OCI-LY7 (cell line): ENCODE data around the gene KCNJ5. TPM values are rescaled to one million over a fixed set of nuclear protein-coding genes. Genes with fewer than 3 reads are reported as not detected.

Experiments used
- BruUV-seq: library from RNA; stranded (reverse); fragments of 400-500 nt; replicated peaks from 2 replicates; lab custom pipeline; 2021; lab: Mats Ljungman, UMichigan
- CTCF ChIA-PET: fragments of 300-600 bp; sonication (Branson Sonifier 250); formaldehyde crosslinking; loops from one replicate; lab custom pipeline; 2022; ENCODE audit warnings: antibody characterized with exemption; ENCODE audit not compliant: unreplicated experiment; lab: Charles Lee
- POLR2A ChIA-PET: fragments of 300-600 bp; sonication (Branson Sonifier 250); formaldehyde crosslinking; loops from one replicate; lab custom pipeline; 2022; ENCODE audit warnings: antibody characterized with exemption; lab: Charles Lee
- DNase-seq: peaks from one replicate; pipeline ENCODE4 v3.0.0-alpha.2; 2015; ENCODE audit warnings: low spot score
- H2AFZ ChIP-seq: fragments of 200-600 bp; sonication (generic), shearing (Covaris generic); 2 replicates; pipeline ENCODE4 v1.6.1; 2014; ENCODE audit warnings: mild to moderate bottlenecking, antibody characterized with exemption, low read length, moderate library complexity
- H3K27ac ChIP-seq: fragments of 200-600 bp; sonication (generic); 2 replicates; pipeline ENCODE4 v1.5.1; 2014; ENCODE audit warnings: mixed run types, low read depth, mild to moderate bottlenecking, moderate library complexity, low read length, inconsistent platforms; ENCODE audit not compliant: poor library complexity, severe bottlenecking
- H3K36me3 ChIP-seq: fragments of 200-600 bp; sonication (generic); 2 replicates; pipeline ENCODE4 v1.6.1; 2014; ENCODE audit warnings: mild to moderate bottlenecking, antibody characterized with exemption, low read length, moderate library complexity, mixed read lengths; ENCODE audit not compliant: insufficient read depth
- H3K4me1 ChIP-seq: fragments of 200-600 bp; sonication (generic); 2 replicates; pipeline ENCODE4 v1.5.1; 2014; ENCODE audit warnings: mild to moderate bottlenecking, low read length; ENCODE audit not compliant: insufficient read depth, poor library complexity, severe bottlenecking
- H3K4me2 ChIP-seq: fragments of 200-600 bp; sonication (generic); 2 replicates; pipeline ENCODE4 v1.6.1; 2014; ENCODE audit warnings: mild to moderate bottlenecking, low read length
- H3K4me3 ChIP-seq: fragments of 200-600 bp; sonication (generic); 2 replicates; pipeline ENCODE4 v1.5.1; 2014; ENCODE audit warnings: mild to moderate bottlenecking, low read depth, low read length; ENCODE audit not compliant: poor library complexity, severe bottlenecking
- H3K79me2 ChIP-seq: fragments of 200-600 bp; sonication (generic); 2 replicates; pipeline ENCODE4 v1.6.1; 2016; ENCODE audit warnings: low read depth, mild to moderate bottlenecking, low read length, moderate library complexity, mixed read lengths; ENCODE audit not compliant: insufficient read depth
- H3K9me2 ChIP-seq: fragments of 200-600 bp; sonication (generic); 2 replicates; pipeline ENCODE4 v1.6.1; 2016; ENCODE audit warnings: mild to moderate bottlenecking, low read length, mixed read lengths; ENCODE audit not compliant: insufficient read depth
- H3K9me3 ChIP-seq: fragments of 200-600 bp; sonication (generic); 2 replicates; pipeline ENCODE4 v1.6.1; 2014; ENCODE audit warnings: mild to moderate bottlenecking, mixed run types, low read length, mixed read lengths
- H4K20me1 ChIP-seq: fragments of 200-600 bp; sonication (generic); 2 replicates; pipeline ENCODE4 v1.6.1; 2014; ENCODE audit warnings: mild to moderate bottlenecking, antibody characterized with exemption, low read length, moderate library complexity, mixed read lengths; ENCODE audit not compliant: insufficient read depth
- CTCF ChIP-seq: fragments of 200-600 bp; sonication (generic); conservative IDR thresholded peaks from 2 replicates; pipeline ENCODE4 v1.5.1; 2014; ENCODE audit warnings: mild to moderate bottlenecking, antibody characterized with exemption, low read length, moderate library complexity, mixed read lengths
- EZH2phosphoT487 ChIP-seq: fragments of 200-600 bp; sonication (generic); IDR thresholded peaks from 2 replicates; pipeline ENCODE4 v1.6.1; 2018; ENCODE audit warnings: low read depth, borderline replicate concordance, mild to moderate bottlenecking, mixed run types, antibody characterized with exemption, low read length, moderate library complexity, mixed read lengths
- intact Hi-C: fragments of 100-400 bp; cut with micrococcal nuclease; formaldehyde crosslinking; loops from one replicate; pipeline ENCODE4 v1.10.0; 2022; ENCODE audit not compliant: unreplicated experiment
- total RNA-seq, 2 experiments: library from RNA; depleted of rRNA in 1 of 2; stranded (reverse); fragments of >200 nt in 1 of 2; shearing (Covaris generic) in 1 of 2; gene quantifications; 2 replicates each; pipeline ENCODE4 v1.2.3, GENCODE V29; 2014 to 2022

Gene KCNJ5
- total RNA-seq, 2 experiments from 2014 or later, result not detected

- intact Hi-C loops, result no loop called here
- Histone ChIP-seq H4K20me1 (no peaks in the 10 kb centered on the region), H3K79me2 (no peaks in the 10 kb centered on the region), H3K27ac (no peak overlapping the region), H3K9me2 (no peaks in the 10 kb centered on the region), H3K9me3 (no peaks in the 10 kb centered on the region), H3K4me2 (no peak overlapping the region), H3K4me1 (no peaks in the 10 kb centered on the region), H3K36me3 (no peaks in the 10 kb centered on the region), H3K4me3 (no peak overlapping the region), H2AFZ (no peak overlapping the region)
- BruUV-seq, result no TSS peak
- TF ChIP-seq CTCF, result no peak
- no peak for TF ChIP-seq EZH2phosphoT487
- CTCF ChIA-PET, result no interaction called here
- no peak for DNase-seq
- POLR2A ChIA-PET, result no interaction called here
These were observed 77.8 kb downstream of the KCNJ5 start for GRCh38 chr11:128968916-128969315.

Other genes with a start within 250 kb of the KCNJ5 start
- 79.4 and 88.8 TPM in 2 replicates for gene FLI1, start 197.3 kb upstream of the KCNJ5 start, total RNA-seq (2014; rRNA removed; shearing (Covaris generic))
- gene FLI1, start 197.3 kb upstream of the KCNJ5 start, total RNA-seq (2022), result 78.2 and 81.2 TPM in 2 replicates
- 0.06 TPM in 1 of 2 replicates, not detected in the other for gene KCNJ1, start 24.1 kb upstream of the KCNJ5 start, total RNA-seq (2014; rRNA removed; shearing (Covaris generic))
- gene KCNJ1, start 24.1 kb upstream of the KCNJ5 start, total RNA-seq (2022), result 0.11 TPM in 1 of 2 replicates, not detected in the other
- gene TP53AIP1, start 51.5 kb downstream of the KCNJ5 start, total RNA-seq (2014; rRNA removed; shearing (Covaris generic)), result not detected in 2 replicates
- gene TP53AIP1, start 51.5 kb downstream of the KCNJ5 start, total RNA-seq (2022), result not detected in 2 replicates